H9 (cell line): Measurements from ENCODE around the gene CREG1. TPM values are rescaled to one million over a fixed set of nuclear protein-coding genes. Genes with fewer than 3 reads are reported as not detected.

ENCODE experiments used
- DNase-seq: peaks from one replicate; pipeline ENCODE4 v3.0.0-alpha.2; 2017
- H2AFZ ChIP-seq: one replicate; pipeline ENCODE4 v1.6.1; 2013; ENCODE audit warnings: mild to moderate bottlenecking, low read length, control low read depth, moderate library complexity
- H2AK5ac ChIP-seq: 2 replicates; pipeline ENCODE4 v1.6.1; 2013; ENCODE audit warnings: low read length, control low read depth, mixed read lengths; ENCODE audit not compliant: insufficient read length
- H2BK120ac ChIP-seq: one replicate; pipeline ENCODE4 v1.6.1; 2013; ENCODE audit warnings: low read depth, mild to moderate bottlenecking, low read length, control low read depth, inconsistent platforms; ENCODE audit not compliant: poor library complexity, severe bottlenecking
- H2BK12ac ChIP-seq: 2 replicates; pipeline ENCODE4 v1.6.1; 2013; ENCODE audit warnings: low read length, control low read depth, mixed read lengths, low read depth; ENCODE audit not compliant: insufficient read length
- H2BK15ac ChIP-seq: 2 replicates; pipeline ENCODE4 v1.6.1; 2013; ENCODE audit warnings: low read depth, low read length, control low read depth
- H2BK20ac ChIP-seq: one replicate; pipeline ENCODE4 v1.6.1; 2013; ENCODE audit warnings: low read depth, mild to moderate bottlenecking, low read length, control low read depth, inconsistent platforms; ENCODE audit not compliant: poor library complexity, severe bottlenecking
- H2BK5ac ChIP-seq: 2 replicates; pipeline ENCODE4 v1.6.1; 2013; ENCODE audit warnings: low read length, control low read depth, mixed read lengths; ENCODE audit not compliant: insufficient read length
- H3K14ac ChIP-seq: 2 replicates; pipeline ENCODE4 v1.6.1; 2013; ENCODE audit warnings: low read length, control low read depth; ENCODE audit not compliant: insufficient read depth
- H3K18ac ChIP-seq: 2 replicates; pipeline ENCODE4 v1.6.1; 2013; ENCODE audit warnings: low read depth, mild to moderate bottlenecking, mixed read lengths, low read length, control low read depth; ENCODE audit not compliant: insufficient read length
- H3K23ac ChIP-seq: 2 replicates; pipeline ENCODE4 v1.6.1; 2013; ENCODE audit warnings: low read length, control low read depth, mixed read lengths, low read depth; ENCODE audit not compliant: insufficient read length
- H3K23me2 ChIP-seq: 2 replicates; pipeline ENCODE4 v1.6.1; 2013; ENCODE audit warnings: low read depth, mild to moderate bottlenecking, mixed read lengths, low read length, control low read depth; ENCODE audit not compliant: insufficient read length, poor library complexity, severe bottlenecking
- H3K27ac ChIP-seq: 2 replicates; pipeline ENCODE4 v1.5.1; 2013; ENCODE audit warnings: low read length, control low read depth, mixed read lengths, low read depth; ENCODE audit not compliant: insufficient read length
- H3K27me3 ChIP-seq: 2 replicates; pipeline ENCODE4 v1.6.1; 2013; ENCODE audit warnings: low read length, control low read depth, inconsistent platforms; ENCODE audit not compliant: insufficient read depth
- H3K4ac ChIP-seq: 2 replicates; pipeline ENCODE4 v1.6.1; 2013; ENCODE audit warnings: low read depth, mild to moderate bottlenecking, control low read depth, inconsistent platforms, low read length, moderate library complexity
- H3K4me1 ChIP-seq: 2 replicates; pipeline ENCODE4 v1.6.1; 2013; ENCODE audit warnings: low read length, control low read depth, inconsistent platforms; ENCODE audit not compliant: insufficient read depth
- H3K4me2 ChIP-seq: 2 replicates; pipeline ENCODE4 v1.6.1; 2013; ENCODE audit warnings: low read length, control low read depth, mixed read lengths; ENCODE audit not compliant: insufficient read length, insufficient read depth
- H3K56ac ChIP-seq: 2 replicates; pipeline ENCODE4 v1.6.1; 2013; ENCODE audit warnings: low read depth, mild to moderate bottlenecking, mixed read lengths, low read length, control low read depth; ENCODE audit not compliant: insufficient read length
- H3K79me1 ChIP-seq: 2 replicates; pipeline ENCODE4 v1.6.1; 2013; ENCODE audit warnings: low read depth, mild to moderate bottlenecking, moderate library complexity, low read length, control low read depth, inconsistent platforms; ENCODE audit not compliant: insufficient read depth, poor library complexity, severe bottlenecking
- H3K79me2 ChIP-seq: 2 replicates; pipeline ENCODE4 v1.6.1; 2013; ENCODE audit warnings: low read length, control low read depth, inconsistent platforms; ENCODE audit not compliant: insufficient read depth
- H3K9ac ChIP-seq: 2 replicates; pipeline ENCODE4 v1.6.1; 2013; ENCODE audit warnings: low read length, control low read depth, mixed read lengths; ENCODE audit not compliant: insufficient read length; ENCODE audit errors: extremely low read depth
- H3K9me3 ChIP-seq: one replicate; pipeline ENCODE4 v1.6.1; 2013; ENCODE audit warnings: low read depth, low read length, inconsistent platforms; ENCODE audit not compliant: control insufficient read depth
- H3T11ph ChIP-seq: one replicate; pipeline ENCODE4 v1.6.1; 2013; ENCODE audit warnings: mild to moderate bottlenecking, low read length, control low read depth, inconsistent platforms
- H4K20me1 ChIP-seq: one replicate; pipeline ENCODE4 v1.6.1; 2013; ENCODE audit not compliant: control insufficient read depth, insufficient read length, insufficient read depth
- H4K5ac ChIP-seq: 2 replicates; pipeline ENCODE4 v1.6.1; 2013; ENCODE audit warnings: low read depth, mild to moderate bottlenecking, mixed read lengths, low read length, control low read depth; ENCODE audit not compliant: insufficient read length
- H4K8ac ChIP-seq: replicated peaks from 2 replicates; pipeline ENCODE4 v1.6.1; 2013; ENCODE audit warnings: low read length, control low read depth, mixed read lengths, low read depth; ENCODE audit not compliant: insufficient read length
- H4K91ac ChIP-seq: 2 replicates; pipeline ENCODE4 v1.6.1; 2013; ENCODE audit warnings: low read depth, mild to moderate bottlenecking, moderate library complexity, mixed read lengths, low read length, control low read depth; ENCODE audit not compliant: insufficient read length
- H3K27ac Mint-ChIP-seq, 3 experiments: 2 replicates in 2 of 3; 3 replicates in 1 of 3; pipeline ENCODE4 v1.8.0; 2020 to 2021; ENCODE audit warnings: mixed read lengths in 3 of 3, mild to moderate bottlenecking in 1 of 3, moderate library complexity in 1 of 3
- H3K27me3 Mint-ChIP-seq: 2 replicates; pipeline ENCODE4 v1.8.0; 2021; ENCODE audit warnings: low read depth, mild to moderate bottlenecking, moderate library complexity, mixed read lengths
- H3K36me3 Mint-ChIP-seq, 3 experiments: 2 replicates in 2 of 3; 3 replicates in 1 of 3; pipeline ENCODE4 v1.8.0; 2020 to 2021; ENCODE audit warnings: low read depth in 3 of 3, mixed read lengths in 3 of 3; ENCODE audit not compliant: insufficient read depth in 1 of 3
- H3K4me1 Mint-ChIP-seq, 2 experiments: 2 replicates each; pipeline ENCODE4 v1.8.0; 2020; ENCODE audit warnings: mixed read lengths in 2 of 2
- H3K4me3 Mint-ChIP-seq, 2 experiments: 2 replicates in 1 of 2; 3 replicates in 1 of 2; pipeline ENCODE4 v1.8.0; 2020 to 2021; ENCODE audit warnings: mild to moderate bottlenecking in 2 of 2, mixed read lengths in 2 of 2, moderate library complexity in 1 of 2
- H3K9me3 Mint-ChIP-seq, 2 experiments: 2 replicates in 1 of 2; 3 replicates in 1 of 2; pipeline ENCODE4 v1.8.0; 2020; ENCODE audit warnings: mild to moderate bottlenecking in 2 of 2, mixed read lengths in 2 of 2, moderate library complexity in 1 of 2
- WGBS: extraction: QIAGEN DNeasy Blood & Tissue Kit; methylation state at CpG from one replicate; pipeline ENCODE4 v1.1.7; 2013; ENCODE audit warnings: missing lambda C conversion rate, low lambda C conversion rate, mixed read lengths; ENCODE audit not compliant: insufficient read length; ENCODE audit errors: extremely low coverage; 5-methylcytosine and 5-hydroxymethylcytosine counted together
- total RNA-seq: library from RNA; stranded (reverse); gene quantifications from 2 replicates; pipeline ENCODE4 v1.2.1, GENCODE V29; 2021
- TF ChIP-seq, protein P1 (sequence below): fragments of 200-600 bp; sonication (generic); conservative IDR thresholded peaks from 3 replicates; pipeline ENCODE4 v1.8.0; 2021; ENCODE audit warnings: antibody characterized with exemption, mild to moderate bottlenecking

The CREG1 gene
- total RNA-seq, 1 experiment from 2014 or later, result 19.8 TPM

DNA sequence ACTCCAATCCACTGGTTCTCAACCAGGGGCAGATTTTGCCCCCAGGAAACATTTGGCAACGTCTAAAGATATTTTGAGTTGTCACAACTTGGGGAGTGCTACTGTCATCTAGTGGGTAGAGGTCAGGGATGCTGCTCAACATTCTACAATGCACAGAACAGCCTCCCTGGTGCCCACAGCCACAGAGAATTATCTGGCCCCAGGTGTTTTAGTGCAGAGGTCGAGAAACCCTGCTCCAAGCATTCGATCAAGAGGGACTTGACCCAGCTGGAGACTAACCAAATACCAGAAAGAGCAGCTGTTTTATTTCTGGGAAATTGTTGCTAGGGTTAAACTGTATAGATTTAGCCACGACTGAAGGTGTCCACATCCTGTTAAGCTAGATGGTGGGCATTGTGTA is 54.5 kb downstream of the CREG1 start:
- H3K27ac Mint-ChIP-seq, result no peak overlapping the region
- no peak overlapping the region for H4K91ac ChIP-seq
- no peak overlapping the region for H3K18ac ChIP-seq

More for the DNA sequence above, 54.5 kb downstream of the CREG1 start:
- Histone ChIP-seq H3K56ac (no peak overlapping the region), H3T11ph (no peak overlapping the region), H3K9ac (no peak overlapping the region), H3K79me1 (no peaks in the 10 kb centered on the region), H4K5ac (no peak overlapping the region), H3K27ac (no peak overlapping the region), H3K4me2 (no peak overlapping the region), H3K4me1 (peaks cover 11% of the 10 kb centered on the region; the same call in 1 of the 2 replicates), H2BK5ac (no peak overlapping the region), H2BK12ac (no peak overlapping the region), H3K27me3 (no peaks in the 10 kb centered on the region), H3K23ac (no peak overlapping the region), H3K79me2 (no peaks in the 10 kb centered on the region), H4K8ac (no peak overlapping the region), H3K4ac (no peak overlapping the region), H2BK20ac (no peak overlapping the region), H2BK15ac (no peak overlapping the region), H3K14ac (no peak overlapping the region), H2AFZ (no peak overlapping the region), H2AK5ac (no peak overlapping the region), H2BK120ac (no peak overlapping the region), H4K20me1 (no peaks in the 10 kb centered on the region), H3K23me2 (no peaks in the 10 kb centered on the region), H3K9me3 (no peaks in the 10 kb centered on the region)
- peaks cover 29% of the 10 kb centered on the region in 2 experiments for H3K4me1 Mint-ChIP-seq
- TF ChIP-seq, protein P1, sequence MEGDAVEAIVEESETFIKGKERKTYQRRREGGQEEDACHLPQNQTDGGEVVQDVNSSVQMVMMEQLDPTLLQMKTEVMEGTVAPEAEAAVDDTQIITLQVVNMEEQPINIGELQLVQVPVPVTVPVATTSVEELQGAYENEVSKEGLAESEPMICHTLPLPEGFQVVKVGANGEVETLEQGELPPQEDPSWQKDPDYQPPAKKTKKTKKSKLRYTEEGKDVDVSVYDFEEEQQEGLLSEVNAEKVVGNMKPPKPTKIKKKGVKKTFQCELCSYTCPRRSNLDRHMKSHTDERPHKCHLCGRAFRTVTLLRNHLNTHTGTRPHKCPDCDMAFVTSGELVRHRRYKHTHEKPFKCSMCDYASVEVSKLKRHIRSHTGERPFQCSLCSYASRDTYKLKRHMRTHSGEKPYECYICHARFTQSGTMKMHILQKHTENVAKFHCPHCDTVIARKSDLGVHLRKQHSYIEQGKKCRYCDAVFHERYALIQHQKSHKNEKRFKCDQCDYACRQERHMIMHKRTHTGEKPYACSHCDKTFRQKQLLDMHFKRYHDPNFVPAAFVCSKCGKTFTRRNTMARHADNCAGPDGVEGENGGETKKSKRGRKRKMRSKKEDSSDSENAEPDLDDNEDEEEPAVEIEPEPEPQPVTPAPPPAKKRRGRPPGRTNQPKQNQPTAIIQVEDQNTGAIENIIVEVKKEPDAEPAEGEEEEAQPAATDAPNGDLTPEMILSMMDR, result no peak
- no peak overlapping the region for H3K4me3 Mint-ChIP-seq
- H3K36me3 Mint-ChIP-seq, result no peaks in the 10 kb centered on the region
- H3K9me3 Mint-ChIP-seq, result no peaks in the 10 kb centered on the region
- H3K27me3 Mint-ChIP-seq, result peaks cover 24% of the 10 kb centered on the region
- no CpG with 5 or more reads among the region's 4 CpGs for WGBS
- no peak for DNase-seq
